HUES48 (cell line): Measurements from ENCODE around the gene TRAPPC10.

Experiments
- H3K27ac ChIP-seq: one replicate; pipeline ENCODE4 v1.7.0; 2013; ENCODE audit warnings: low read depth, low read length, inconsistent platforms
- H3K27me3 ChIP-seq: 2 replicates; pipeline ENCODE4 v1.6.1; 2013; ENCODE audit warnings: mild to moderate bottlenecking, low read length; ENCODE audit not compliant: control insufficient read depth, insufficient read depth
- H3K36me3 ChIP-seq: 2 replicates; pipeline ENCODE4 v1.6.1; 2013; ENCODE audit warnings: low read length; ENCODE audit not compliant: control insufficient read depth, insufficient read depth
- H3K4me1 ChIP-seq: 2 replicates; pipeline ENCODE4 v1.6.1; 2013; ENCODE audit warnings: mild to moderate bottlenecking, low read length; ENCODE audit not compliant: control insufficient read depth, insufficient read depth
- H3K4me3 ChIP-seq: 2 replicates; pipeline ENCODE4 v1.5.1; 2013; ENCODE audit warnings: mild to moderate bottlenecking, low read depth, low read length
- H3K9ac ChIP-seq: 2 replicates; pipeline ENCODE4 v1.6.1; 2013; ENCODE audit warnings: mild to moderate bottlenecking, low read depth, low read length, moderate library complexity
- H3K9me3 ChIP-seq: 2 replicates; pipeline ENCODE4 v1.6.1; 2013; ENCODE audit warnings: low read length; ENCODE audit not compliant: control insufficient read depth, insufficient read depth

Gene TRAPPC10

DNA sequence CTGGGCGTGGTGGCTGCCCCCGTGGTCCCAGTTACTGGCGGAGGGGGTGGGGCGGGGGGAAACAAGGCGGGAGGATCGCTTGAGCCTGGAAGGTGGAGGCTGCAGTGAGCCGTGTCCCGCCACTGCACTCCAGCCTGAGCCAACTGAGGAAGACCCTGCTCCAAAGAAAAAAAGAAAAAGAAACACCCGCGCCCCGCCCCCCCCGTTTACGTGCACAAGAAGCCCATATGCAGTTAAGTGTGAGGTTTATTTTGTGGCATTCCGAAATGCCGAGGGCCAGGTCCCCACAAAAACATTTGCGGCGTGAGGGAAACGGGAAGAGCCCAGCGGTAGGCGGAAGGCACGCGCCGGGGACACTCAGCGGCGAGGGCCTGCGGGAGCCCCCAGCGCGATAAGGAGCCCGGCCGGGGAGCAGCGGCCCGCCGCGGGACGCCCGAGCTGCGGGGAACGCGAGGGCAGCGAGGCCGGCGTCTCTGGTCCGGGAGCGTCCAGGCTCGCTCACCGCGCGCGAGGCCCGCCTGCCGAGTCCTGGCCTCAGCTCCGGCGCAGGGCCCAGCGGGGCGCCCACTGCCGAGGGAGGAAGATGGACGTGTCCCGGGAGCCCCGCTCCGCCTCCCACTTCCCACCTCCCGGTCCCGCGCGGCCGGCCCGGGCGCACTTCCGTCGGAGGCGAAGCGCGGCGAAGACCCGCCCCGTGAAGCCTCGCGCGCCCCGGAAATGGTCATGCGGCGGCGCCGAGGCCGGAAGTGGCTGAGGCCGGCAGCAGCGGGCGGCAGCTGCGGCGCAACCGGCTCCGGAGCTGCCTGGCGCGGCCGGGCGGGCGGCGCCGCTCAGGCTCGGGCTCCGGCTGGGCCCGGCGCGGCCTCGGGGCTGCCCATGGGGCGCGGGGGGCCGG lies at the start of gene TRAPPC10:
TRAPPC10 (plus strand) TSS at position 731 of the 895 bp plus-strand sequence. CDS start 185 bp downstream, outside the sequence.
- Histone ChIP-seq H3K36me3 (no peaks in the 10 kb centered on the region), H3K9ac (peak within 1 kb of the TSS; percentile 91), H3K27ac (peak within 1 kb of the TSS; percentile 92), H3K4me3 (peak within 1 kb of the TSS; percentile 83), H3K4me1 (peaks cover 17% of the 10 kb centered on the region), H3K9me3 (no peaks in the 10 kb centered on the region), H3K27me3 (no peaks in the 10 kb centered on the region)

DNA sequence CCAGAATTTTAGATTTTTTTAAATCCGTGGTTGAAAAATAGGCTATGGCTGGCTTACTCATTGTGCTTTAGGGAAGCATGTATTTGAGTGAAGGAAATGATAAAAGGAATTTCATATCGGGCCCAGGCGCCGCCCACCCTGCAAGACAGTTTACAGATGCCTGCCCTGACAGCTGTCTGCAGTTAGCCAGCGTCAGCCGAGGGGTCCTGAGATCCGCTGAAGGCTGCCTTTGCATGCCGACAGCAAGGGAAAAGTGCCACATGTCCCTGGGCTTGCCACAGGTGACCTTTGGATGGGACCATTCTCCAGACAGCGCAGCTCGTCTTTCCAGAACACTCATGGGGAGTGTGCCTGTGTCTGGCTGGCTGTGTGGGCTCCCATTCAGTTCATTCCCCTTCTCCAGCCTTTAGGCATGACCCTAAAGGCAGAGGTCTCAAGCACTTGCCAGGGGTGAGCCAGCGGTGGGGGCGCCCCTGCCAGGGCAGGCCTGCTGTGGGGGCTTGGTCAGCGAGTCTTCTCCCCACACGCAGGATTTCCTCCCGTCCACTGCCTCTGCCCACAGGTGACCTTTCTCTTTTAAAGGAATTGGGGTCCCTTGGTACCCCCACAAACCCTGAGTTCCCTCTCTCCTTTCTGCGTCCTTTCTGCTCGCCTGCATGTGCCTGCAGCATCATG lies 46.1 kb upstream of the TRAPPC10 start:
- no peak overlapping the region for H3K4me3 ChIP-seq
- no peaks in the 10 kb centered on the region for H3K9me3 ChIP-seq
- no peaks in the 10 kb centered on the region for H3K36me3 ChIP-seq
- H3K27me3 ChIP-seq, result no peaks in the 10 kb centered on the region
- no peak overlapping the region for H3K27ac ChIP-seq
- no peak overlapping the region for H3K9ac ChIP-seq
- H3K4me1 ChIP-seq, result no peaks in the 10 kb centered on the region

DNA sequence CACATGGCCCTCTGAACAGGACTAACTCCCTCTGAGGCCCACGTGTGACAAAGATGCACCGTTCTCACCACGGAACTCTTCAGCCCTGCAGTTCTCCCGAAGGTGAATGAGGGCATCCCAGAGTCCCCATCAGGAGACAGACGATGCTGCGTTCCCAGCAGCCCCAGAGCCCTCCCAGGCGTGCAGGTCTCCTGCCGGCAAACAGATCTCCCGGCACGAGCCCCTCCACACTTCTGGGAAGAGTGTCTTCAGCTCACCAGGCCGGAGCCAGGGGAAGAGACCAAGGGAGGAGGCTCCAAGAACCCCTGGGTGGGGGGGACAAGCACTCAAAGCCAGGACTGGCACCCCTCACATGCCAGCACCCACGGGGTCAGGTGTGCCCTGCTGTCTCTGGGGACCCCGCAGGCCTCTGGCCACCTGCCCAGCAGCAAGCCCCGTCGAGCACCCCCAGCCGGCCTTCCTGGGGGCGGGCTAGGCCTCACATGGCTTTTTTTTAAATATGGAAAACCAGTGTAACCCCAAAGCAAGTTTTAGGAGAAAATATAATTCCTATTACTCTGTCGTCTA lies 45.1 kb upstream of the TRAPPC10 start:
- no peak overlapping the region for H3K9ac ChIP-seq
- no peaks in the 10 kb centered on the region for H3K27me3 ChIP-seq
- H3K27ac ChIP-seq, result no peak overlapping the region
- no peaks in the 10 kb centered on the region for H3K9me3 ChIP-seq
- H3K4me1 ChIP-seq, result no peaks in the 10 kb centered on the region
- H3K4me3 ChIP-seq, result no peak overlapping the region
- no peaks in the 10 kb centered on the region for H3K36me3 ChIP-seq

- H3K9ac ChIP-seq, result no peak overlapping the region
- no peak overlapping the region for H3K4me3 ChIP-seq
- H3K9me3 ChIP-seq, result no peaks in the 10 kb centered on the region
- H3K27me3 ChIP-seq, result no peaks in the 10 kb centered on the region
- no peak overlapping the region for H3K27ac ChIP-seq
- H3K4me1 ChIP-seq, result no peaks in the 10 kb centered on the region
- H3K36me3 ChIP-seq, result no peaks in the 10 kb centered on the region
These were observed 44.1 kb upstream of the TRAPPC10 start for GRCh38 chr21:43967981-43968380.

DNA sequence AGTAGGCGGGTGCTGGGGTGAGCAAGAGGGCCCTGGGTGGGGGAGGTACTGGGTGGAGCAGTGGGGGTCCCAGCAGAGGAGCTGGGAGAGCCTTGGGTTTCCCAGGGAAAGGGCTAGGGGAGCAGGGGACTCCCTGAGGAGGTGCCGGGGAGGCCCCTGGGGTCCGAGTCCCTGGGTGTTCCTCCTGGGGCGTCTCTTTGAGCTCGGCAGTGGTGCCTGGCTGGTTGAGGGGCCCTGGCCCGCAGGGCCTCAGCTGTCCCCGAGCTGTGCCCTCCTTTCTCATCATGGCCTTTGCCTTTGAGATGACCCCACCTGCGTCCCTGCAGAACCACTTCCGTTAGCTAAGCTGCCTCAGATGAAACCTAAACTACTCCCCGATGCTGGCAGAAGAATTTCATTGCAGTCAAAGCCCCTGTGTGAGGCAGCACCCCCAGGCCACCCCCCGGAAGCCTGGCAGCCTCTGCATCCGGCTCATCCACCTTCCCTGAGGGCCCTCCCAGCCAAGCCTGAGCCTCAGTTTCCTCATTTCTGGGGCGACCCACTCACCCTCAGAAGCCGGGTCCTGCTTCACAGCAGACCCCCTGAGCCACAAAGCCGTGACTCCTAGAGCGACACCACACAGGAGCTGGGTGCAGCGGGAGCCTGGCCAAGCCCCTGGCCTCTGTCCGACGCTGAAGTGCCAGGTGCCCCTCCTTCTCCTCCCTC lies 43.5 kb upstream of the TRAPPC10 start:
- no peaks in the 10 kb centered on the region for H3K9me3 ChIP-seq

DNA sequence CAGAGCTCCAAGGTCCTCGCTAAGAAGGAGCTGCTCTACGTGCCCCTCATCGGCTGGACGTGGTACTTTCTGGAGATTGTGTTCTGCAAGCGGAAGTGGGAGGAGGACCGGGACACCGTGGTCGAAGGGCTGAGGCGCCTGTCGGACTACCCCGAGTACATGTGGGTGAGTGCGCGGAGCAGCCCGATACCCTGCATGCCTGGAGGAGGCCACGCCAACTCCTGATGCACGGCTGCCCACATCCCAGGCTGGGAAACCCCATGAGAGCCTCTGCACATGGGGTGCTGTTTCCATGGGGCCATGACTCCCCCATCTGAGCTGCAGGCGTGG lies 43.0 kb upstream of the TRAPPC10 start:
- no peaks in the 10 kb centered on the region for H3K36me3 ChIP-seq
- no peak overlapping the region for H3K9ac ChIP-seq
- H3K27ac ChIP-seq, result no peak overlapping the region

More for the DNA sequence above, 43.5 kb upstream of the TRAPPC10 start:
- Histone ChIP-seq H3K4me3 (no peak overlapping the region), H3K27me3 (no peaks in the 10 kb centered on the region), H3K4me1 (no peaks in the 10 kb centered on the region), H3K27ac (no peak overlapping the region), H3K36me3 (no peaks in the 10 kb centered on the region), H3K9ac (no peak overlapping the region)

GRCh38 chr21:43970551-43970950 lies 41.6 kb upstream of the TRAPPC10 start:
- Histone ChIP-seq H3K4me3 (no peak overlapping the region), H3K4me1 (no peaks in the 10 kb centered on the region), H3K27me3 (no peaks in the 10 kb centered on the region), H3K27ac (no peak overlapping the region), H3K9me3 (no peaks in the 10 kb centered on the region), H3K9ac (no peak overlapping the region), H3K36me3 (no peaks in the 10 kb centered on the region)

More for the DNA sequence above, 43.0 kb upstream of the TRAPPC10 start:
- no peaks in the 10 kb centered on the region for H3K9me3 ChIP-seq
- H3K4me1 ChIP-seq, result no peaks in the 10 kb centered on the region
- no peak overlapping the region for H3K4me3 ChIP-seq
- H3K27me3 ChIP-seq, result no peaks in the 10 kb centered on the region

GRCh38 chr21:43971201-43971991 lies 40.7 kb upstream of the TRAPPC10 start:
- Histone ChIP-seq H3K4me1 (no peaks in the 10 kb centered on the region), H3K9ac (no peak overlapping the region), H3K27ac (no peak overlapping the region), H3K36me3 (no peaks in the 10 kb centered on the region), H3K9me3 (no peaks in the 10 kb centered on the region), H3K4me3 (no peak overlapping the region), H3K27me3 (no peaks in the 10 kb centered on the region)

DNA sequence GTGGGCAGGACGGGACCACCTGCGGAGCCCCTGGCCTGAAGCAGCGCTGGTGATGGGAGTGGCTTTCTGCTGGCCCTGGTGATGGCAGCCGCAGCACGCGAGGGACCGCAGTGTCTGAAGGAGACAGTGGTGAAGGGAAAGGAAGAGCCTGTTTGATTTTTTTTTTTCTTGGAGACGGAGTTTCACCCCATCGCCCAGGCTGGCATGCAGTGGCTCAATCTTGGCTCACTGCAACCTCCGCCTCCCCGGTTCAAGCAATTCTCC lies 40.2 kb upstream of the TRAPPC10 start:
- Histone ChIP-seq H3K9ac (no peak overlapping the region), H3K36me3 (no peaks in the 10 kb centered on the region), H3K27ac (no peak overlapping the region), H3K4me1 (no peaks in the 10 kb centered on the region), H3K27me3 (no peaks in the 10 kb centered on the region), H3K9me3 (no peaks in the 10 kb centered on the region), H3K4me3 (no peak overlapping the region)

- Histone ChIP-seq H3K27me3 (no peaks in the 10 kb centered on the region), H3K4me3 (no peak overlapping the region), H3K4me1 (no peaks in the 10 kb centered on the region), H3K9ac (no peak overlapping the region), H3K36me3 (no peaks in the 10 kb centered on the region), H3K9me3 (no peaks in the 10 kb centered on the region), H3K27ac (no peak overlapping the region)
These were observed 39.1 kb upstream of the TRAPPC10 start for GRCh38 chr21:43972850-43973633.
